Mucosa of gallbladder (tissue), 1 donor: ENCODE measurements around the gene DLGAP4. TPM values are rescaled to one million over a fixed set of nuclear protein-coding genes. Genes with fewer than 3 reads are reported as not detected.

Source experiments
- DNase-seq: peaks from one replicate; pipeline ENCODE4 v3.0.0-alpha.2; 2020; ENCODE audit warnings: low spot score
- total RNA-seq: library from RNA; stranded (reverse); gene quantifications from one replicate; pipeline ENCODE4 v1.2.1, GENCODE V29; 2021
- donor health status: DM: no; HTN: no; CAD: no.

Gene DLGAP4
- total RNA-seq, 1 donor from 2014 or later = 78.4 TPM

- DNase-seq = no peak
These were observed 27.7 kb downstream of the DLGAP4 start for GRCh38 chr20:36333841-36334240.

- DNase-seq = no peak
These were observed 28.4 kb downstream of the DLGAP4 start for GRCh38 chr20:36334281-36335205.

- no peak for DNase-seq
These were observed 29.2 kb downstream of the DLGAP4 start for GRCh38 chr20:36335206-36335870.

GRCh38 chr20:36336204-36336603 is 30.1 kb downstream of the DLGAP4 start:
- no peak for DNase-seq

- DNase-seq = no peak
These were observed 31.0 kb downstream of the DLGAP4 start for GRCh38 chr20:36336954-36337704.

GRCh38 chr20:36337886-36338285 is 31.7 kb downstream of the DLGAP4 start:
- no peak for DNase-seq

- no peak for DNase-seq
These were observed 33.8 kb downstream of the DLGAP4 start for GRCh38 chr20:36339646-36340592.

- DNase-seq = no peak
These were observed 34.5 kb downstream of the DLGAP4 start for GRCh38 chr20:36340593-36340990.

GRCh38 chr20:36341331-36342020 is 35.3 kb downstream of the DLGAP4 start:
- no peak for DNase-seq

GRCh38 chr20:36342331-36343120 is 36.4 kb downstream of the DLGAP4 start:
- no peak for DNase-seq

GRCh38 chr20:36343641-36344040 is 37.5 kb downstream of the DLGAP4 start:
- DNase-seq = no peak

GRCh38 chr20:36344517-36345132 is 38.5 kb downstream of the DLGAP4 start:
- DNase-seq = peak; percentile 62

GRCh38 chr20:36346256-36346655 is 40.1 kb downstream of the DLGAP4 start:
- no peak for DNase-seq

GRCh38 chr20:36349384-36350170 is 43.4 kb downstream of the DLGAP4 start:
- DNase-seq = no peak

GRCh38 chr20:36350439-36350838 is 44.3 kb downstream of the DLGAP4 start:
- no peak for DNase-seq

- no peak for DNase-seq
These were observed 45.8 kb downstream of the DLGAP4 start for GRCh38 chr20:36351937-36352336.

GRCh38 chr20:36352843-36353553 is 46.9 kb downstream of the DLGAP4 start:
- DNase-seq = no peak

GRCh38 chr20:36353740-36354139 is 47.6 kb downstream of the DLGAP4 start:
- no peak for DNase-seq
